Activated CD4-positive, alpha-beta T cell treated with anti-CD3 and anti-CD28 coated beads, Interleukin-2, amount 10 ng/mL, durations not matched to agents 24 days and 14 days (primary cell): ENCODE results near the gene TMEM87B. TPM values are rescaled to one million over a fixed set of nuclear protein-coding genes. Genes with fewer than 3 reads are reported as not detected.

Experiments
- DNase-seq: peaks from one replicate; pipeline ENCODE4 v3.0.0; 2022
- H3K27ac Mint-ChIP-seq: one replicate; pipeline ENCODE4 v1.8.0; 2022; ENCODE audit warnings: mild to moderate bottlenecking, mixed read lengths
- H3K27me3 Mint-ChIP-seq: one replicate; pipeline ENCODE4 v1.8.0; 2022; ENCODE audit warnings: mixed read lengths
- H3K36me3 Mint-ChIP-seq: one replicate; pipeline ENCODE4 v1.8.0; 2022; ENCODE audit warnings: low read depth, mild to moderate bottlenecking, mixed read lengths
- H3K4me1 Mint-ChIP-seq: one replicate; pipeline ENCODE4 v1.8.0; 2021; ENCODE audit warnings: mixed read lengths
- H3K4me3 Mint-ChIP-seq: one replicate; pipeline ENCODE4 v1.8.0; 2022; ENCODE audit warnings: mild to moderate bottlenecking, moderate library complexity, mixed read lengths
- H3K9me3 Mint-ChIP-seq: one replicate; pipeline ENCODE4 v1.8.0; 2021; ENCODE audit warnings: mixed read lengths
- intact Hi-C: fragments of 100-400 bp; cut with micrococcal nuclease; formaldehyde crosslinking; loops from one replicate; pipeline ENCODE4 v1.15.1; 2023
- total RNA-seq: library from RNA; stranded (reverse); gene quantifications from 2 replicates; pipeline ENCODE4 v1.2.3, GENCODE V29; 2022

The TMEM87B gene
- total RNA-seq, 1 donor from 2014 or later: 13.9 TPM

DNA sequence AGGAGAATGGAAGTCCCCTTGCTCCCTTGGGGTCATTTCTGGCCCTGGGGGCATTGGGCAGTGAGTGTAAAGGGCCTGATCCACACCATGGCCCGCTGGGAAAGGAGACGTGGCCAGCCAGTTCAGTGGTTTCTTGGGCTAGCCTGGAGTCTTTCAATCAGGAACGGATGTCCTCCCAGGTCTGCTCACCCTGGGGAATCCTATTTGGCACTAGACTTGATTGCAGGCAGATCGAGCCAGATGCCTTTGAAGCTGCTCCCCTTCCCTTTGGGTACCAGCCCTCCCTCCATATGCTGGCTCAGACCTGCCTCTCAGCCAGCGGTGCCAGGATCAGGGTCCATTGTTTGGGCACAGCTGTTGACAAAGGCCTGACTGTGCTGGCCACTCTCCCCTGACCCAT is 94.1 kb downstream of the TMEM87B start:
- Mint-ChIP-seq H3K27ac (no peak overlapping the region), H3K36me3 (peaks cover 2% of the 10 kb centered on the region), H3K4me3 (no peak overlapping the region), H3K9me3 (no peaks in the 10 kb centered on the region), H3K27me3 (peaks cover 8% of the 10 kb centered on the region), H3K4me1 (peaks cover 10% of the 10 kb centered on the region)
- intact Hi-C loops: no loop called here
- no peak for DNase-seq

DNA sequence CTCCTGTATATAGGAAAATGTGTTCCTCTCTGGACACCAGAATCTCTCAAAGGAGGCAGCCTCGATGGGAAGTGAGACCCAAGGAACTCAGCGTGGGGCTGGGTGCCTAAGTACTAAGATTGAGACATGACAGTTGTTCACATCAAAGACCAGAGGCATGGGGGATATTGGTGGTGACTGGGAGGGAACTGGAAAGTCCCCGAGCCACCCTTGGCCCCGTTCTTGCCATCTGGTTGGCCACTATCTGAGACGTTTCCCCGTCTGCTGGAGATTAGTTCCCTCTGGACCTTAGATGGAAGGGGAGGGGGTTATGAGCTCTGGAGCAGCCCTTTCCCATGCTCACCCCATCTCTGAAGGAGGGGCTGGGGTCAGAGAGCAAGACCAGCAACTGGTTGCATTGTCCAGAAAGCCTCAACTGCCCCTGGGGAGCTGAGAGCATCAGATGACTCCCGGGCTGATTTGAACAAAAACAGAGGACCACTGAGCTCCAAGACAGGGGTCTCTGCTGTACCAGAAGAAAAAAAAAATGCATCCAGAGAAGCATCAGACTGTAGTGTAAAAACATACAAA is 94.9 kb downstream of the TMEM87B start:
- intact Hi-C loops: no loop called here

DNA sequence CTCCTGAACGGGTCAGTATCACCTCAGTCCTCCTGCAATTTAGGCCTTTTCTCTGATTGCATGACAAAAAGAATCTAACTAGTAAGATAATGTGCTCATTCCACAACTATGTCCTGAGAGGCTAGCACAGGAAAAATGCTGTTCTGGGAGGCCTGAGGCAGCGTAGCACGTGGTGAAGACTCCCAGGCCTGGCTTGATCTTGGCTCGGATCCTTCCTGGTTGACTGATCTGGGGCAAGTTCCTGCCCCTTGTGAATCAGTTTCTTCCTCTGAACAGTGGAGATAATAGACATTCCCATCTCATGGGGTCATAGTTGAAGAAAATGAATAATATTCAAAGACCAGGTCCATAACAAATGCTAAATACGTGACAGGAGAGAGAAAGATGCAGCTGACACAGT is 95.4 kb downstream of the TMEM87B start:
- Mint-ChIP-seq H3K27me3 (peaks cover 8% of the 10 kb centered on the region), H3K27ac (no peak overlapping the region), H3K4me3 (no peak overlapping the region), H3K36me3 (peaks cover 2% of the 10 kb centered on the region), H3K4me1 (peaks cover 22% of the 10 kb centered on the region), H3K9me3 (no peaks in the 10 kb centered on the region)
- intact Hi-C loops: no loop called here
- DNase-seq: no peak

More for the DNA sequence above, 94.9 kb downstream of the TMEM87B start:
- Mint-ChIP-seq H3K4me1 (peaks cover 18% of the 10 kb centered on the region), H3K4me3 (no peak overlapping the region), H3K27ac (no peak overlapping the region), H3K9me3 (no peaks in the 10 kb centered on the region), H3K27me3 (peaks cover 8% of the 10 kb centered on the region), H3K36me3 (peaks cover 2% of the 10 kb centered on the region)
- DNase-seq: no peak

DNA sequence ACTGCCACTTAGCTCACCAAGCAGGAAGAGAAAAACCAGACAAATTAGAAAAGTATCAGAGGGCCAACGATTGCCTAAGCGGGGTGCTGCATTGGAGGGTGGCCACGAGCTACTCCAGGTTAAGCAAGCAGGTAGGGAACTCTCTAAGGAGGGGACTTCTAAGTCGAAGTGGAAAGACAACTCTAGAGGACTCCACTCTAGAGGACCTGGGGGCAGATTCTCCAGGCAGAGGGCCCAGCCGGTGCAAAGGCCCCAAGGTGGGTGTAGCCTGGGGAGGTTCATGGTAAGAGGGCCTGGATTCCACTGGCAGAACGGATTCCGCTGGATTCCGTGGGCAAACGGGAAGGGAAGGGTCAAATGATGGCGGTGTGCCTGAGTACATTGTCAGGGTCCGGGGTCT is 95.8 kb downstream of the TMEM87B start:
- intact Hi-C loops: no loop called here
- H3K27me3 Mint-ChIP-seq: peaks cover 8% of the 10 kb centered on the region
- H3K27ac Mint-ChIP-seq: no peak overlapping the region
- H3K9me3 Mint-ChIP-seq: no peaks in the 10 kb centered on the region
- H3K36me3 Mint-ChIP-seq: peaks cover 2% of the 10 kb centered on the region
- H3K4me1 Mint-ChIP-seq: peaks cover 26% of the 10 kb centered on the region
- no peak for DNase-seq
- H3K4me3 Mint-ChIP-seq: no peak overlapping the region

DNA sequence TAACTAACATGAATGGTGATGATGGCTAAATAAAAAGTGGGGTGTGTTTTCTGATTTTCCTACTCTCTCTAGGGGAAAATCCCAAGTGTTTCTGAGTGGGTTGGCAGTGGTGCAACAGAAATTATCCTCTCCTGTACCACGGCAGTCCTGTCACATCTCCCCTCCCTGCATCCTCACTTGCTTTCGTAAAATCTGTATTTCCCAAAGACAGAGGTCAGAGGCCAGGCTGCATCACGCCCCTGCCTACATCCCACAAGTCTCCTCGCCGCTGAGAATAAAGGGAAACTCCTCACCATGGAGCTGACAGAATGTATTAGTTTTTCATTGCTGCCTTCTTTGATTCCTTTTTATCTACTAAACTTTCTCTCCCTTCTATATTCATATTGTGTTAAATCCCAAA is 96.2 kb downstream of the TMEM87B start:
- H3K27ac Mint-ChIP-seq: no peak overlapping the region
- H3K4me3 Mint-ChIP-seq: no peak overlapping the region
- no peaks in the 10 kb centered on the region for H3K9me3 Mint-ChIP-seq
- intact Hi-C loops: no loop called here
- no peak for DNase-seq
- H3K4me1 Mint-ChIP-seq: peaks cover 31% of the 10 kb centered on the region
- peaks cover 2% of the 10 kb centered on the region for H3K36me3 Mint-ChIP-seq
- H3K27me3 Mint-ChIP-seq: peaks cover 8% of the 10 kb centered on the region

DNA sequence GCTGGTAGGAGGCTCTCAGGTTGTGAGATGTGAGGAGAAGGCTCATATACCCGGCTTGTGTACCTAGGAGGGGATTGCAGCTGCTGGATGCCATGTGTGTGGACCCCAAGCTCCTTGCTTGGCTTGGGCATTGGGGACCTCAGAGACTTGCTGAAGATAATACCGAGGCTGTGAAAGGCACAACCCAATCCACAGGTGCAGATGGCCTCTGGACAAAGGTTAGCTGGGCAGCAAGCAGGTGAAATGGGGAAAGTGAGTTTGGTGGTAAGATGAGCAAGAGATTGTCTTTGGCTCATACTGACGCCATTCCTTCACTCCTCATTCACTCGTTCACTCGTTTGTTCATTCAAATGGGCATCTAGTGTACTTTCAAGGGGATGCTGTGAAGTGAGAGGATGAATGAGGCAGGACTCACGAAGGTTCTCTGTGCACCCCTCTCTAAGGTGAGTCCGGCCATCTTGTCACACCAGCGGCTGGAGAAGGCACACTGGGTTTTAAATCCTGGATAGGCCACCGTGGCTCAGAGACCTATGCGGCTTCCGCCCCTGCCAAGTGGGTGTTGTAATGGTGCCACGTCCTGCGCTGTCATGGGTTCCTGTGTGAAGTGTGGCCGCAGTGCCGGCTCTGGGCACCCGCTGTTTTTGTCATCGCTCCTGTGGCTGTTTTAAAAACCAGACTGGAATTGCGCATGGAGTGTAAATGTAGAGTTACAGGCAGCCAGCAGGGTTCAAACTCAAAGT is 96.8 kb downstream of the TMEM87B start:
- intact Hi-C loops: no loop called here
- Mint-ChIP-seq H3K27me3 (peaks cover 5% of the 10 kb centered on the region), H3K4me1 (peaks cover 36% of the 10 kb centered on the region), H3K36me3 (peaks cover 2% of the 10 kb centered on the region), H3K4me3 (no peak overlapping the region), H3K27ac (no peak overlapping the region), H3K9me3 (no peaks in the 10 kb centered on the region)
- DNase-seq: no peak

DNA sequence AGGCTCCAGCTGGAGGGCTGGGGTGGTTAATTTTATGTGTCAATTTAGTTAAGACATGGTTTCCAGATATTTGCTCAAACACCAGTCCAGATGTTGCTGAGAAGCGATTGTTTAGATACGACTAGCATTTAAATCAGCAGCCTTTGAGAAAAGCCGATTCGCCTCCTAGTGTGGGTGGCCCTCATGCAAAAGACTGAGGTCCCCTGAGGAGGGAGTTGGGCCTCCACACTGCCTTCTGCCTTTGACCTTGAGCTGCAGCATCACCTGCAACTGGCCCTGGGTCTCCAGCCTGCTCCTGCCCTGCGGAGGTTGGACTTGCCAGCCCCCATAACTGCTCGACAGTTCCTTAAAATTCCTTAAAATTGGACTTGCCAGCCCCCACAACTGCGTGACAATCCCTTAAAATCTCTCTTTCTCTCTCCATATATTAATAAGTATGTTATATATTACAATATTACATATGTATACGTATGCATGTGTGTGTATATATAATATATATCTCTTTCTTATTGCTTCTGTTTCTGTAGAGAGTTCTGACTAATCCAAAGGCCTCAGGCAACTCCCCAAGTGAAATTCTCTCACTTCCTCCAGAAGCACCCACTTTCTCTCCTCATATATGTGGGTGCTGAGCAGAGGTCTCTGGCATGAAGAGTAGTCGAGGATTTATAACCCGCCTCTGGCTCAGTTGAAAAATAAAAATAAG is 97.6 kb downstream of the TMEM87B start:
- H3K4me3 Mint-ChIP-seq: no peak overlapping the region
- H3K4me1 Mint-ChIP-seq: peaks cover 39% of the 10 kb centered on the region
- no peaks in the 10 kb centered on the region for H3K9me3 Mint-ChIP-seq
- no peak for DNase-seq
- intact Hi-C loops: no loop called here
- H3K27me3 Mint-ChIP-seq: peaks cover under 1% of the 10 kb centered on the region
- no peak overlapping the region for H3K27ac Mint-ChIP-seq
- H3K36me3 Mint-ChIP-seq: peaks cover 2% of the 10 kb centered on the region

DNA sequence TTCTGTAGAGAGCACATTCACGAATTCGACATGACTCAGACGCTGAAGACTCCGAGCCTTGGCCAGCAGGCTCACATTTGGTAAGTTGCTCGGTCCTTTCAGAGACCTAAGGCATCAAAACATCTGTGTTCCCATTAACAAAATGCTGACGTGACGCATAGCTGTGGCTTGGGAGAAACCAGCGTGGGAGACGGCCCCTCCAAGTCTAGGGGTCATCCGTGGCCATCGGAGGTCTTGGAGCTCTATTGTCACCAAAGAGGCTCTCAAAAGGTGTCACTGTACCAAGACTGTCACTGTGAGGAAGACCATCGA is 98.1 kb downstream of the TMEM87B start:
- no peaks in the 10 kb centered on the region for H3K27me3 Mint-ChIP-seq
- peaks cover 2% of the 10 kb centered on the region for H3K36me3 Mint-ChIP-seq
- H3K9me3 Mint-ChIP-seq: no peaks in the 10 kb centered on the region
- intact Hi-C loops: no loop called here
- no peak for DNase-seq
- H3K4me1 Mint-ChIP-seq: peaks cover 39% of the 10 kb centered on the region
- H3K4me3 Mint-ChIP-seq: no peak overlapping the region
- no peak overlapping the region for H3K27ac Mint-ChIP-seq

DNA sequence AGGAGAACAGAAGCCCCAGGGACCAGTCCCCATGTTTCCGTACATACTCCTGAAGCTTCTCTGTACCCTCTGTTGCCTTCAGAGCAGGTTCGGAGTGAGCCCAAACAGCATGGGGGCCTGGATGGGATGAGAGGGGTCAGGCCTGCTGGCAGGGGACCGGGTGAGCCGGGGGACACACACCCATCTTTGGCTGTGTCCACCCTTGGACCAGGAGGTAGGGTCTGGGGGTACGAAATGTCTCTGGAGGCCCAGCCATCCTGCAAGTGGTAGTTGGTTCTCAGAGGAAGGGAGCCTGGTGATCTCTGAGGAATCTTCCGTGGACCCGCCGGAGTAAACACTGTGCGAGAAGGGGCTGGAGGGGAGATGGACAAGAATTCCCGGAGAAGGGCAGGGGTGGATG is 98.4 kb downstream of the TMEM87B start:
- intact Hi-C loops: no loop called here
- no peak for DNase-seq
- Mint-ChIP-seq H3K27ac (no peak overlapping the region), H3K36me3 (peaks cover 2% of the 10 kb centered on the region), H3K4me3 (no peak overlapping the region), H3K4me1 (peaks cover 39% of the 10 kb centered on the region), H3K9me3 (no peaks in the 10 kb centered on the region), H3K27me3 (no peaks in the 10 kb centered on the region)

DNA sequence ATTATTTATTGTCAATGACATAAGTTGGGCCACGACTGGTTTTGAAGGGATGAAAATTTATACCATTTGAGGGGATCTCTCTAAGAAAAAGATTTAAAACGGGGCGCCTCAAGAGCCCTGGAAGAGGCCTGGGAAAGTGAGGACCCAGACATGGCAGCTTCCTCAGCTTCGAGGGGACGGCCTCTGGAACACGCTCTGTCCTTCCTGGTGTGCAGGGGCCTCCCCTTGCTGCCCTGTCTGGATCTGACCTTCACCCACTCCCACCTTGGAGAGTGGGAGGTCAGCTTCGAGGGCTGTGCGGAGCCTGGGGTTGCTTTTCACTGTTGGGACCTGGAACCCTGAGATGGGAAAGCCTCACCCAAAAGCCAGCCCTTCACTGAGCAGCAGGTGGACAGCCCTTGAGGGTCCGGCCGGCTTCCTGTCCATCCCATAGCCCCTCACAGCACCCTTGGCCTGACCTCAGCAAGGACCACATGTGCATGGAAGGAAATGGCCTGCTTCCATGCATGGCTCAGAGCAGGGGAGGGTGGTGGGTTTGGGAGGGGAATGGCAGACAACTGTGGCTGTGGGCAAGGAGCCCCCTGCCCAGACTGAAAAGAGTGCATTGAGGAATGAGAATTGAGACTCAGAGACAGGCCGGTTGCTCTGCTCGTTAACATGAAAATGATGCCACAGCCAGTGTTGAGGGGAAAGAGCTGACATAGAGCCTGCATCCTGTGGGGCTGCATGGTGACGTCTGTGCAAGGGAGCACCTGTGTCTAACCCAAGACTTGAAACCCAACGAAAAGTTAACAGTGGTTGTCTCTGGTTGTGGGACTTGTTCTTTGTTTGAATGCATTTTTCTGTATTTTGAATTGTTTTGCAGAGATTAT is 99.4 kb downstream of the TMEM87B start:
- H3K27me3 Mint-ChIP-seq: no peaks in the 10 kb centered on the region
- intact Hi-C loops: no loop called here
- peak; percentile 79 for DNase-seq
- peak overlapping the region; percentile 37 for H3K27ac Mint-ChIP-seq
- no peaks in the 10 kb centered on the region for H3K9me3 Mint-ChIP-seq
- H3K36me3 Mint-ChIP-seq: no peaks in the 10 kb centered on the region
- H3K4me3 Mint-ChIP-seq: no peak overlapping the region
- peaks cover 39% of the 10 kb centered on the region for H3K4me1 Mint-ChIP-seq

DNA sequence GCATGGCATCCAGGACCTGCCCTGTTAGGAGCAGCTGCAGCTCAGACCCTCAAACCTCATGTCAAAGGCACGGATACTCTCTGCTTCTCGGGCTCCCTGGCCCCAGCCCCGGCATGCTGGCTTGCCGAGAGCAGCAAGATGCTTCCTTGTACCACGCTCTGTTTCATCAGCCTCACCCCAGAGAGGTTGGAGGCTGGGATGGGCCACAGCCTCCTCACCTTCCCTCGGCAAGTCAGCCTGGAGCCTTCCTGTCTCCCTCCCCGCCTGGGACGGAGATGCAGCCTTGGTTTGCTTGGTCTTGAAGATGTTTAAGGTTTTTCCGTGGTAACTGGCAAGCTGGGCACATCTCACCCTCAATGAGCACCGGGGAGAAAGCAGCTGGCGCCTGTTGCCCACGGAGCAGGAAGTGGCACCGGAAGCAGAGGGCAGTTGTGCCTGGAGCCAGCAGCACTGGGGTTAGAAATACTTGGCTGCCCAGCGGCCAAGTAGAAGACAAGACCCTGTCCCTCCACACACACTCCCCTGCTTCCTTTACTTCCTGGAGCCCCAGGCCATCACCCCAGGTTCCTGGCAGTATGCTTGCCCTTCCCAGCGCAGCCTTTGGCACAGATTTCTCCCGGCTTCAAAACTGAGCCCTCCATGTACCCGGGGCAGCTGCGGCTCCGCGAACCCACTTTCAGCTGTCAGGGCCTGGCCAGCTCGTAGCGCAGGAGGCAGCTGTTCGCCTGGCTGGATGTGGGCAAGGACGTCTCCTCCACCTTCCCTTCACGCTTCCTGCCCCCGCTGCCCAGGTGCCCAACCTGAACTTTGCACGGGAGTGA is 100.5 kb downstream of the TMEM87B start:
- intact Hi-C loops: no loop called here
- Mint-ChIP-seq H3K27ac (peak overlapping the region; percentile 68), H3K27me3 (no peaks in the 10 kb centered on the region), H3K4me1 (peaks cover 44% of the 10 kb centered on the region), H3K36me3 (no peaks in the 10 kb centered on the region), H3K9me3 (no peaks in the 10 kb centered on the region), H3K4me3 (peak overlapping the region; percentile 36)
- DNase-seq: peak; percentile 72

DNA sequence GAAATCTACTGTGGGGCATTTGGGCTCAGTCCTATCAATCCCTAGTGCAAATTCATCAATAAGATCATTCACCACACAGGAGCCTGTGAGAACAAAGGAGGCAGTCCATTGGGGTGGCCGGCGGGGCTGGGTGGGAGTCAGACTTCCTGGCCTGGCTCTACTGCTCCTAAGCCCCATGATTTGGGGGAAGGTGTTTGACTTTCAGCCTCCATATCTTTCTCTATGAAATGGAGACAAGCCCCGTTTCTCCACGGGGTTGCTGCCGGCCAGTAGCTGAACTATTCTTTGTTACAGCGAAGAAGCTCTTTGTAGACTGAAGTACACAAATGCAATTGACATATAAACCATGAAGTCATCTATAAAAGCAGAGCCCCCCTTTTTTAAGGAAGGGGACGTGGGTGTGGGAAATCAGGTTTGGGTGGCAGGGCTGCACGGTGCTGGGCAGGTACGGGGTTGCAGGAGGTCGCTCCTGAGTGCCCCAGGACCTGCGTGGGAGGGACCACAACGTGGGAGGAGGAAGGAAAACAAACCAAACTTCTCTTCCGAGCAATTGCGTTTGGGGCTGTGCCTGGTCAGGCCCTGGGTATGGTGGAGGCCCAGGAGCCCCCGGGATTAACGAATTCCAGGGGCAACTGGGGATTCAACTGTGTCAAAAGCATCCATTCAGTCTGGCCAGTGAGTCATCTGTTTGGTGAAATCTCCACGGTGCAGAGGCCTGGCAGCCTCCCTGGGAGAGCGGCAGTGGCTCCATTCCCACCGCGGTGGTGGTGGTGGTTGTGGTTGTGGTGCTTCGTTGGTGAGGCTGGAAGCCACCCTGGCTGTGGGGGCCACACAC is 101.3 kb downstream of the TMEM87B start:
- peaks cover 44% of the 10 kb centered on the region for H3K4me1 Mint-ChIP-seq
- DNase-seq: peak; percentile 83

More for the DNA sequence above, 101.3 kb downstream of the TMEM87B start:
- no peaks in the 10 kb centered on the region for H3K27me3 Mint-ChIP-seq
- no peaks in the 10 kb centered on the region for H3K9me3 Mint-ChIP-seq
- H3K27ac Mint-ChIP-seq: peak overlapping the region; percentile 17
- intact Hi-C loops: no loop called here
- H3K4me3 Mint-ChIP-seq: peak overlapping the region; percentile 36
- H3K36me3 Mint-ChIP-seq: no peaks in the 10 kb centered on the region
